ENCODE measurements around the gene MYBPC3. TPM values are rescaled to one million over a fixed set of nuclear protein-coding genes. Genes with fewer than 3 reads are reported as not detected.
"Not testable (repeated sequence)": the region's sequence is repeated elsewhere in the genome, so short reads cannot be mapped to it uniquely, and the experiment has no call there.

Gene MYBPC3
- total and polyA plus RNA-seq, 4 experiments from 2014 or later, result not detected

GRCh38 chr11:47317064-47317828, 35.3 kb downstream of the MYBPC3 start:
- Histone ChIP-seq H3K27ac (ENCODE audit: low read depth, low read length) (no peak overlapping the region), H3K36me3 (ENCODE audit: insufficient read depth, low read length) (peaks cover 45% of the 10 kb centered on the region), H3K27me3 (ENCODE audit: insufficient read depth, low read length) (no peaks in the 10 kb centered on the region), H3K4me1 (ENCODE audit: insufficient read depth, low read length) (no peaks in the 10 kb centered on the region), H3K4me3 (ENCODE audit: low read length in 2 of 2) (no peak overlapping the region), H3K9me3 (ENCODE audit: control insufficient read depth in 1 of 2, low read length in 2 of 2) (no peaks in the 10 kb centered on the region)
- Mint-ChIP-seq H3K4me1 (peaks cover 0 to 4% (median 0%) of the 10 kb centered on the region in 4 donors), H3K36me3 (peaks cover 43 to 56% of the 10 kb centered on the region in 2 donors), H3K27ac (peak overlapping the region in 5 of 7 donors; percentile 12 to 82 (median 24)), H3K9me3 (no peaks in the 10 kb centered on the region), H3K27me3 (no peaks in the 10 kb centered on the region), H3K4me3 (no peak overlapping the region)
- DNase-seq, result no peak
- intact Hi-C loops (cut with micrococcal nuclease), result no loop called here
- POLR2A ChIA-PET (ENCODE audit: partially characterized antibody), result no interaction called here
- CTCF ChIA-PET (ENCODE audit: partially characterized antibody), result interaction anchor here (0.7 to 1.9 kb wide), 2 partner anchors 57 to 172 kb away, joined by 3 to 4 read pairs; no protein-coding TSS in a partner anchor

DNA sequence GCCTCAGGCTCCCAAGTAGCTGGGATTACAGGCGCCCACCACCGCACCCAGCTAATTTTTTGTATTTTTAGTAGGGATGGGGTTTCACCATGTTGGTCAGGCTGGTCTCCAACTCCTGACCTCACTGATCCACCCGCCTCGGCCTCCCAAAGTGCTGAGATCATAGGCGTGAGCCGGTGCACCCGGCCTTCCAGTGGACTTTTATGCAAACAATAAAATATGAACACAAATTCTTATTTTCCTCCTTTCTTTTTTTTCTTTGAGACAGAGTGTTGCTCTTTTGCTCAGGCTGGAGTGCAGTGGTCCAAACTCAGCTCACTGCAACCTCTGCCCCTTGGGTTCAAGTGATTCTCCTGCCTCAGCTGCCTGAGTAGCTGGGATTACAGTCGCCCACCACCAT, 36.0 kb downstream of the MYBPC3 start:
- H3K9me3 Mint-ChIP-seq; POLR2A ChIA-PET (ENCODE audit: partially characterized antibody); DNase-seq; H3K4me1 Mint-ChIP-seq; H3K27ac Mint-ChIP-seq; H3K9me3 ChIP-seq (ENCODE audit: control insufficient read depth in 1 of 2, low read length in 2 of 2); H3K4me3 Mint-ChIP-seq; H3K27ac ChIP-seq (ENCODE audit: low read depth, low read length); H3K27me3 Mint-ChIP-seq; H3K4me3 ChIP-seq (ENCODE audit: low read length in 2 of 2); H3K27me3 ChIP-seq (ENCODE audit: insufficient read depth, low read length); H3K4me1 ChIP-seq (ENCODE audit: insufficient read depth, low read length); intact Hi-C loops (cut with micrococcal nuclease): not testable (repeated sequence)
- H3K36me3 Mint-ChIP-seq, result peaks cover 43 to 56% of the 10 kb centered on the region in 2 donors
- peaks cover 46% of the 10 kb centered on the region for H3K36me3 ChIP-seq (ENCODE audit: insufficient read depth, low read length)
- CTCF ChIA-PET (ENCODE audit: partially characterized antibody), result interaction anchor here (0.7 to 1.9 kb wide), 2 partner anchors 58 to 474 kb away, joined by 3 to 4 read pairs; no protein-coding TSS in a partner anchor

DNA sequence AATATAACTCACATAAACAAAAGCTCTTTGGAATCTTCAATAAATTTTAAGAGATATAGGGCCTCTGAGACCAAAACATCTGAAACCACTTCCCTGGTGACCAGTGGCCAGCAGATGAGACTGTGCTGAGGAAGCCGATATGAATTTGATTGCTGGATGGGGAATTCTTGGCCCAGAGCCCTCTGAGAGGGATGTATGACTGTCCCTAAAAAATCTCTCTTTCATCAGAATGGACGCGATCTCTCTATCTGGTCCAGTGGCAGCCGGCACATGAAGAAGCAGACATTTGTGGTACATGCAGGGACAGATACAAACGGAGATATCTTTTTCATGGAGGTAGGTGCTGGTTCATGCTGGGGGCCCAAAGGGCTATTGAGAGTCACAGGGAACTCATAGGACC, 37.5 kb downstream of the MYBPC3 start:
- H3K36me3 ChIP-seq (ENCODE audit: insufficient read depth, low read length), result peaks cover 53% of the 10 kb centered on the region
- no peak for DNase-seq
- intact Hi-C loops (cut with micrococcal nuclease), result no loop called here
- ChIA-PET CTCF (ENCODE audit: partially characterized antibody) (interaction anchor here (0.9 to 2.9 kb wide), 3 partner anchors 11 to 59 kb away, joined by 3 to 11 read pairs (median 4); no protein-coding TSS in a partner anchor), POLR2A (ENCODE audit: partially characterized antibody) (interaction anchor here (1.4 kb wide), 1 partner anchor 44 kb away, joined by 3 read pairs; no protein-coding TSS in a partner anchor)
- H3K4me1 Mint-ChIP-seq, result peaks cover 0 to 4% (median 0%) of the 10 kb centered on the region in 4 donors
- H3K27me3 ChIP-seq (ENCODE audit: insufficient read depth, low read length), result no peaks in the 10 kb centered on the region
- H3K4me3 ChIP-seq (ENCODE audit: low read length in 2 of 2), result no peak overlapping the region
- H3K27ac ChIP-seq (ENCODE audit: low read depth, low read length), result no peak overlapping the region
- no peaks in the 10 kb centered on the region for H3K9me3 ChIP-seq (ENCODE audit: control insufficient read depth in 1 of 2, low read length in 2 of 2)
- no peaks in the 10 kb centered on the region for H3K4me1 ChIP-seq (ENCODE audit: insufficient read depth, low read length)
- no peaks in the 10 kb centered on the region for H3K9me3 Mint-ChIP-seq
- H3K27ac Mint-ChIP-seq, result peak overlapping the region in 1 of 7 donors; percentile 70
- peaks cover 44 to 59% of the 10 kb centered on the region in 2 donors for H3K36me3 Mint-ChIP-seq
- H3K4me3 Mint-ChIP-seq, result no peak overlapping the region
- H3K27me3 Mint-ChIP-seq, result no peaks in the 10 kb centered on the region

DNA sequence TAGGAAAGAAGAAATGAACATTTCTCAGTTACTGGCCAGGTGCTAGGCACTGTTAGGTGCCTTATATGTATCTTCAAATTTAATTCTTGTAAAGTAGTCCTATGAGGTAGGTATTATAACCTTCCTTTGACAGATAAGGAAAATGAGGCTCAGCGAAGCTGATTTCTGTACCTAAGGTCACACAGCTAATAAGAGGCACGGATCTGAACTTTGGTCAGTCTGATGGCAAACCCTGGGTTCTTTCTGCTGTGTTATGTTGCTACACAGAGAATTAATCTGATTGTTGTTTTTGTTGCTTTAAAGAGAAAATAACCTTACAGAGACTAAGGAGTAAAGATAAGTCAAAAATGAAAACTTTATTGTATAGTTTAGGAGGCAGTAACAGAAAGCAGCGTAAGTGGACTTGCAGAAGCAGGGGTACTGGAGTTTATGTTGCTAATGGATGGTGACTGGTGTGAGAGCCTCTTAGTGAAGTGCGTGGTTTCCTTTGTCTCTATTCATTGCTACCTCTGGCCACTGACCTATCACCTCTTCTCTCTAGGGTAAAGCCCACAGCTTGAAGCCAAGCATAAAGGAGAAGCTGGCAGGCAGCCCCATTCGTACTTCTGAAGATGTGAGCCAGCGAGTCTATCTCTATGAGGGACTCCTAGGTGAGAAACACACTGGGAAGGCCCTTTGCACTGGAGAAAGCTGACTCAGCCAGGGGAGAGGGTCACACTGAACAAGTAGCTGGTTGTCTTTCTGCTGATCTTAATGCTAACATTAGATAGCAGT, 44.3 kb downstream of the MYBPC3 start:
- intact Hi-C loops (cut with micrococcal nuclease), result no loop called here
- DNase-seq, result no peak
- Mint-ChIP-seq H3K9me3 (peaks cover 0 to 8% (median 3%) of the 10 kb centered on the region in 8 donors), H3K4me1 (peaks cover 0 to 4% (median 0%) of the 10 kb centered on the region in 4 donors), H3K4me3 (no peak overlapping the region), H3K36me3 (peaks cover 52 to 84% of the 10 kb centered on the region in 2 donors), H3K27ac (peak overlapping the region in 1 of 7 donors; percentile 55), H3K27me3 (no peaks in the 10 kb centered on the region)
- Histone ChIP-seq H3K27ac (ENCODE audit: low read depth, low read length) (no peak overlapping the region), H3K36me3 (ENCODE audit: insufficient read depth, low read length) (peaks cover 75% of the 10 kb centered on the region), H3K9me3 (ENCODE audit: control insufficient read depth in 1 of 2, low read length in 2 of 2) (no peaks in the 10 kb centered on the region), H3K4me3 (ENCODE audit: low read length in 2 of 2) (no peak overlapping the region), H3K27me3 (ENCODE audit: insufficient read depth, low read length) (no peaks in the 10 kb centered on the region), H3K4me1 (ENCODE audit: insufficient read depth, low read length) (no peaks in the 10 kb centered on the region)
- POLR2A ChIA-PET (ENCODE audit: partially characterized antibody), result interaction anchor here (0.6 kb wide), 1 partner anchor 167 kb away, joined by 3 read pairs; no protein-coding TSS in a partner anchor
- CTCF ChIA-PET (ENCODE audit: partially characterized antibody), result interaction anchor here (0.7 to 1.2 kb wide), 3 partner anchors 12 to 66 kb away, joined by 3 read pairs; no protein-coding TSS in a partner anchor

GRCh38 chr11:47306484-47306844, 46.0 kb downstream of the MYBPC3 start:
- Histone ChIP-seq H3K27ac (ENCODE audit: low read depth, low read length) (no peak overlapping the region), H3K4me1 (ENCODE audit: insufficient read depth, low read length) (no peaks in the 10 kb centered on the region), H3K4me3 (ENCODE audit: low read length in 2 of 2) (no peak overlapping the region), H3K36me3 (ENCODE audit: insufficient read depth, low read length) (peaks cover 73% of the 10 kb centered on the region), H3K9me3 (ENCODE audit: control insufficient read depth in 1 of 2, low read length in 2 of 2) (no peaks in the 10 kb centered on the region), H3K27me3 (ENCODE audit: insufficient read depth, low read length) (no peaks in the 10 kb centered on the region)
- DNase-seq, result no peak
- intact Hi-C loops (cut with micrococcal nuclease), result no loop called here
- Mint-ChIP-seq H3K4me3 (no peak overlapping the region), H3K27me3 (no peaks in the 10 kb centered on the region), H3K27ac (peak overlapping the region in 4 of 7 donors; percentile 7 to 27 (median 14)), H3K9me3 (peaks cover 0 to 14% (median 10%) of the 10 kb centered on the region in 8 donors), H3K4me1 (peaks cover under 1 to 4% (median 2%) of the 10 kb centered on the region in 4 donors), H3K36me3 (peaks cover 58 to 84% of the 10 kb centered on the region in 2 donors)
- POLR2A ChIA-PET (ENCODE audit: partially characterized antibody), result no interaction called here
- CTCF ChIA-PET (ENCODE audit: partially characterized antibody), result interaction anchor here (0.8 to 1.0 kb wide), 2 partner anchors 67 to 148 kb away, joined by 3 to 5 read pairs; no protein-coding TSS in a partner anchor

DNA sequence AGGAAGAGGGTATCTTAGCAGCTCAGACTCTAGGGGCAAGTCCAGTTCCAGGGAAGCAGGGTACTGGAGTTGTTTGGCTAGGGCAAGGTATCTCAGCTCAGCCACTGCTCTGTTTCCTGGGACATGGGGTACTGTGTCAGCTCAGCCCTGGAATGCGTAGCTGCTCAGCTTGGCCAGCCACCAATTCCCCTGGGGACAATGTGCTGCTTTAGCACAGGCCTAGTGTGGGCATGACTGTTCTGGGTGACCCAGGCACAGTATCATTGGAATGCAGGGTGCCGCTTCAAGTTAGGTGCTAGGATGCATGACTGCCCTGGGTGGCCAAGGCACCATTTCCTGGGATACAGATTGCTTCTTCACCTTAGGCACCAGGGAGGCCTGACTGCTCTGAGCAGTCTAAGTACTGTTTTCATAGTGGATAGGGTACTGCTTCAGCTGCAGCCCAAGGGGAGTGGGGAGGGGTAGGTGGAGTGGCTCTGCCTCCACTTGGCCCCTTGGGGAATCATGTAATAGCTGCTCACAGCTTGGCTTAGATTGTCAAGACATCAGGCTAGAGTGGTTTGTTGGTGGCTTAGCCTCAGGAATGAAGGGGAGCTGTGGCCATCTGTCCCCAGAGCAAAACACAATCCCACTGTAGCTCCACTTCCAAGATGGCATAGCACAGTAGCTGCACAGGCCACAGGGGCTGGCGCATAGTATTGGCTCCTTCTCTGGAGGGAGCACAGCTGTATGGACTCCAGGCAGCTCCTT, 46.6 kb downstream of the MYBPC3 start:
- H3K4me3 Mint-ChIP-seq, result no peak overlapping the region
- POLR2A ChIA-PET (ENCODE audit: partially characterized antibody), result no interaction called here
- Histone ChIP-seq H3K4me1 (ENCODE audit: insufficient read depth, low read length) (no peaks in the 10 kb centered on the region), H3K27me3 (ENCODE audit: insufficient read depth, low read length) (no peaks in the 10 kb centered on the region), H3K27ac (ENCODE audit: low read depth, low read length) (no peak overlapping the region), H3K9me3 (ENCODE audit: control insufficient read depth in 1 of 2, low read length in 2 of 2) (no peaks in the 10 kb centered on the region), H3K4me3 (ENCODE audit: low read length in 2 of 2) (no peak overlapping the region), H3K36me3 (ENCODE audit: insufficient read depth, low read length) (peaks cover 67% of the 10 kb centered on the region)
- CTCF ChIA-PET (ENCODE audit: partially characterized antibody), result interaction anchor here (0.6 to 1.1 kb wide), 3 partner anchors 106 to 380 kb away, joined by 3 to 4 read pairs (median 3); no protein-coding TSS in a partner anchor
- H3K27ac Mint-ChIP-seq, result peak overlapping the region in 4 of 7 donors; percentile 7 to 27 (median 14)
- intact Hi-C loops (cut with micrococcal nuclease), result no loop called here
- H3K36me3 Mint-ChIP-seq, result peaks cover 57 to 82% of the 10 kb centered on the region in 2 donors
- no peaks in the 10 kb centered on the region for H3K27me3 Mint-ChIP-seq
- DNase-seq, result no peak
- peaks cover 2 to 5% (median 4%) of the 10 kb centered on the region in 4 donors for H3K4me1 Mint-ChIP-seq
- H3K9me3 Mint-ChIP-seq, result peaks cover 0 to 14% (median 10%) of the 10 kb centered on the region in 8 donors

Data from CD4-positive, alpha-beta memory T cell (primary cell).